HG03060 (cell line): Measurements from ENCODE around the gene BLOC1S1.
A peak's percentile ranks its signal among the peaks of the same experiment; 100 is the strongest.

Experiments used
- ATAC-seq: cut with Tn5 transposase; IDR thresholded peaks from one replicate; pipeline ENCODE4 v1.9.1; 2021; ENCODE audit warnings: low read depth, moderate number of reproducible peaks; ENCODE audit not compliant: unreplicated experiment

The BLOC1S1 gene

GRCh38 chr12:55724226-55724939 is 8.5 kb downstream of the BLOC1S1 start:
- no peak for ATAC-seq

- no peak for ATAC-seq
These were observed 9.1 kb downstream of the BLOC1S1 start for GRCh38 chr12:55724940-55725309.

- ATAC-seq: no peak
These were observed 9.7 kb downstream of the BLOC1S1 start for GRCh38 chr12:55725556-55725955.

- ATAC-seq: no peak
These were observed 11.1 kb downstream of the BLOC1S1 start for GRCh38 chr12:55726971-55727370.

GRCh38 chr12:55727643-55728185 is 11.9 kb downstream of the BLOC1S1 start:
- ATAC-seq: no peak

GRCh38 chr12:55728186-55728938 is 12.5 kb downstream of the BLOC1S1 start:
- ATAC-seq: peak; percentile 1

GRCh38 chr12:55728939-55729818 is 13.3 kb downstream of the BLOC1S1 start, which contains the start of gene CD63:
Gene CD63, minus strand, starts transcription at chr12:55729009. Its CDS starts 668 bp downstream, at chr12:55728341.
- ATAC-seq: peak; percentile 34

GRCh38 chr12:55729819-55730818 is 14.3 kb downstream of the BLOC1S1 start:
- ATAC-seq: peak; percentile 28

GRCh38 chr12:55732288-55732687 is 16.4 kb downstream of the BLOC1S1 start:
- no peak for ATAC-seq

- ATAC-seq: no peak
These were observed 17.2 kb downstream of the BLOC1S1 start for GRCh38 chr12:55733021-55733555.

GRCh38 chr12:55733858-55734257 is 18.0 kb downstream of the BLOC1S1 start:
- no peak for ATAC-seq

GRCh38 chr12:55734595-55734994 is 18.7 kb downstream of the BLOC1S1 start:
- no peak for ATAC-seq

- ATAC-seq: no peak
These were observed 20.2 kb downstream of the BLOC1S1 start for GRCh38 chr12:55736076-55736475.

- ATAC-seq: no peak
These were observed 21.1 kb downstream of the BLOC1S1 start for GRCh38 chr12:55736780-55737580.

GRCh38 chr12:55737581-55738122 is 21.8 kb downstream of the BLOC1S1 start:
- ATAC-seq: no peak

GRCh38 chr12:55738123-55739024 is 22.5 kb downstream of the BLOC1S1 start:
- peak; percentile 58 for ATAC-seq

- ATAC-seq: no peak
These were observed 23.2 kb downstream of the BLOC1S1 start for GRCh38 chr12:55739025-55739378.
